Prostate gland (tissue), 2 donors: ENCODE results near the gene RSRC1. TPM values are rescaled to one million over a fixed set of nuclear protein-coding genes. Genes with fewer than 3 reads are reported as not detected.

ENCODE experiments used
- DNase-seq: peaks from one replicate; pipeline ENCODE4 v3.0.0-alpha.2; 2019; ENCODE audit warnings: low spot score
- H3K27ac ChIP-seq, 2 donors: fragments of 200-600 bp; sonication (generic); 2 replicates each; pipeline ENCODE4 v1.5.1; 2017 to 2019
- H3K27me3 ChIP-seq: fragments of 200-600 bp; sonication (generic); replicated peaks from 2 replicates; pipeline ENCODE4 v1.5.1; 2019; ENCODE audit not compliant: insufficient read depth
- H3K36me3 ChIP-seq, 2 donors: fragments of 200-600 bp; sonication (generic); 1 replicate in 1 of 2; 2 replicates in 1 of 2; pipeline versions ENCODE4 v1.5.1 to v1.8.1; 2017 to 2019
- H3K4me1 ChIP-seq: fragments of 200-600 bp; sonication (generic); replicated peaks from 2 replicates; pipeline ENCODE4 v1.5.1; 2019
- H3K4me3 ChIP-seq, 2 donors: fragments of 200-600 bp; sonication (generic); 2 replicates each; pipeline ENCODE4 v1.5.1; 2017 to 2019
- H3K9me3 ChIP-seq: fragments of 200-600 bp; sonication (generic); 2 replicates; pipeline ENCODE4 v1.5.1; 2017
- CTCF ChIP-seq, 4 experiments: fragments of 200-600 bp in 2 of 4; fragments of 450-650 bp in 2 of 4; sonication (generic) in 2 of 4; IDR thresholded peaks; 1 replicate in 3 of 4; 2 replicates in 1 of 4; pipeline ENCODE4 v1.5.1; 2016 to 2019; ENCODE audit warnings: antibody characterized with exemption in 4 of 4, mild to moderate bottlenecking in 2 of 4, moderate library complexity in 2 of 4
- POLR2A ChIP-seq: fragments of 450-650 bp; IDR thresholded peaks from one replicate; pipeline ENCODE4 v1.6.1; 2016; ENCODE audit warnings: antibody characterized with exemption, mild to moderate bottlenecking
- POLR2AphosphoS5 ChIP-seq: sonication (generic); formaldehyde crosslinking; IDR thresholded peaks from one replicate; pipeline ENCODE4 v1.6.1; 2017; ENCODE audit warnings: antibody characterized with exemption
- WGBS: methylation state at CpG from one replicate; pipeline ENCODE4 v1.1.5; 2018; 5-methylcytosine and 5-hydroxymethylcytosine counted together
- intact Hi-C: fragments of 100-400 bp; cut with DNase I; formaldehyde crosslinking; loops from one replicate; pipeline ENCODE4 v1.14.2; 2022
- total RNA-seq, 2 donors: library from RNA; depleted of rRNA; stranded (reverse); fragments of >200 nt; gene quantifications; one replicate each; pipeline ENCODE4 v1.1.0, GENCODE V29; 2016

The RSRC1 gene
- total RNA-seq, 2 donors from 2014 or later = 36.5 to 50.7 TPM

- intact Hi-C loops = no loop called here
- Histone ChIP-seq H3K36me3 (no peaks in the 10 kb centered on the region), H3K27me3 (no peaks in the 10 kb centered on the region), H3K27ac (no peak overlapping the region), H3K4me1 (no peaks in the 10 kb centered on the region), H3K4me3 (no peak overlapping the region), H3K9me3 (no peaks in the 10 kb centered on the region)
- TF ChIP-seq CTCF (IDR thresholded peaks at IDR 0.05) = no peak
- TF ChIP-seq POLR2AphosphoS5 = no peak
- no peak for TF ChIP-seq POLR2A
- DNase-seq = no peak
- 100% methylated on average over 1 of the region's 1 CpG for WGBS
Observed at GRCh38 chr3:158233791-158234190, 123.9 kb downstream of the RSRC1 start.

GRCh38 chr3:158244274-158244673 lies 134.4 kb downstream of the RSRC1 start:
- no peaks in the 10 kb centered on the region for H3K4me1 ChIP-seq
- 97% methylated on average over 1 of the region's 1 CpG for WGBS

GRCh38 chr3:158247288-158247687 lies 137.4 kb downstream of the RSRC1 start:
- 93% methylated on average over 3 of the region's 3 CpGs for WGBS
- TF ChIP-seq POLR2AphosphoS5 (no peak), POLR2A (no peak), CTCF (IDR thresholded peaks at IDR 0.05) (no peak)

More at GRCh38 chr3:158244274-158244673, 134.4 kb downstream of the RSRC1 start:
- TF ChIP-seq POLR2A = no peak
- TF ChIP-seq CTCF (IDR thresholded peaks at IDR 0.05) = no peak
- TF ChIP-seq POLR2AphosphoS5 = no peak
- intact Hi-C loops = no loop called here
- Histone ChIP-seq H3K27me3 (no peaks in the 10 kb centered on the region), H3K27ac (no peak overlapping the region), H3K4me3 (no peak overlapping the region), H3K9me3 (no peaks in the 10 kb centered on the region), H3K36me3 (no peaks in the 10 kb centered on the region)
- no peak for DNase-seq

GRCh38 chr3:158248261-158248660 lies 138.4 kb downstream of the RSRC1 start:
- TF ChIP-seq POLR2AphosphoS5 = no peak
- TF ChIP-seq CTCF (IDR thresholded peaks at IDR 0.05) = no peak
- no peak for TF ChIP-seq POLR2A
- H3K27me3 ChIP-seq = no peaks in the 10 kb centered on the region
- H3K4me3 ChIP-seq = no peak overlapping the region
- no peaks in the 10 kb centered on the region for H3K4me1 ChIP-seq
- DNase-seq = no peak
- H3K27ac ChIP-seq = no peak overlapping the region
- intact Hi-C loops = no loop called here
- H3K36me3 ChIP-seq = no peaks in the 10 kb centered on the region
- H3K9me3 ChIP-seq = no peaks in the 10 kb centered on the region

More at GRCh38 chr3:158247288-158247687, 137.4 kb downstream of the RSRC1 start:
- H3K36me3 ChIP-seq = no peaks in the 10 kb centered on the region
- no peaks in the 10 kb centered on the region for H3K27me3 ChIP-seq
- intact Hi-C loops = no loop called here
- no peak overlapping the region for H3K4me3 ChIP-seq
- H3K9me3 ChIP-seq = no peaks in the 10 kb centered on the region
- no peaks in the 10 kb centered on the region for H3K4me1 ChIP-seq
- H3K27ac ChIP-seq = no peak overlapping the region
- DNase-seq = no peak

- Histone ChIP-seq H3K4me1 (no peaks in the 10 kb centered on the region), H3K9me3 (no peaks in the 10 kb centered on the region), H3K27me3 (no peaks in the 10 kb centered on the region), H3K36me3 (no peaks in the 10 kb centered on the region), H3K27ac (no peak overlapping the region), H3K4me3 (no peak overlapping the region)
- TF ChIP-seq POLR2A = no peak
- TF ChIP-seq CTCF (IDR thresholded peaks at IDR 0.05) = no peak
- TF ChIP-seq POLR2AphosphoS5 = no peak
- intact Hi-C loops = no loop called here
- DNase-seq = no peak
- 95% methylated on average over 2 of the region's 2 CpGs for WGBS
Observed at GRCh38 chr3:158249183-158249582, 139.3 kb downstream of the RSRC1 start.
